Dermis blood vessel endothelial cell (primary cell): ENCODE data around the gene CEP70. TPM values are rescaled to one million over a fixed set of nuclear protein-coding genes. Genes with fewer than 3 reads are reported as not detected.
"Not testable (repeated sequence)": the region's sequence is repeated elsewhere in the genome, so short reads cannot be mapped to it uniquely, and the experiment has no call there.

Experiments
- DNase-seq: peaks from one replicate; pipeline ENCODE4 v3.0.0; 2010
- total RNA-seq: library from RNA; depleted of rRNA; stranded (reverse); fragments of >200 nt; gene quantifications from 2 replicates; pipeline ENCODE4 v1.2.3, GENCODE V29; 2014

CEP70 gene
- total RNA-seq, 1 donor from 2014 or later: 18.0 TPM

DNA sequence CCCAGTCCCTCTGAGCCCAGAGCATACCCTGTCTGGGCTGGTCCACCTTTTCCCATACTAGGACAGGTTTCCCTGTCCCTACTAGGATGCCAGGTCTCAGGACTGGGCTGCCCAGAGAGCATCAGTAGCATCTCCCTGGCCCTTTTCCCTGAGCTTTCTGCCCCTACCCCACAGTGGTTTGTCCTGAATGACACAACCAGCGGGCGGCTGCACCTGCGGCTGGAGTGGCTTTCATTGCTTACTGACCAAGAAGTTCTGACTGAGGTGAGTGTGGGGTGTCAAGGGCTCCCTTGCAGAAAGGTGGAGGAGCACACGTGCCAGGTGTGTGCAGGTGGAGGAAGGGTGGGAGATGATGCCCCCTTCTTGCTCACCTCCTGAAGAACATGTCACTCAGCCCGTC lies 126.1 kb downstream of the CEP70 start:
- no peak for DNase-seq

DNA sequence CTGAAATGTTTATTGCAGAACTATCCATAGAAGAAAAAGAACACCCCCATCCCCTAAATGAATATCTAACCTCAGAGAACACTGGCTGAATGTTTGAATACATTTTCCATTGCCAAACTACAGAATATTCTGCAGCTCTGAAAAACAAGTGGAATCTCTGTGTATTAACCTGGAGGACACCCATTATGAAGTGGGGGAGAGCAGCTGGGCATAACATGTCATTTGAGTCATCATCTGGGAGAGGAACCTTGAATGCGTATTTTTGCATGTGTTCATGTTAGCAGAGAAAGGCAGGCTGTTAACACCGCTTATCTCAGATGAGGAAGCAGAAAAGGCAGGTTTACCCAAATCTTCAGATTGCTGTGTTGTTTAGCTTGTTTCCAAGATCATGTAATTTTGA lies 128.1 kb downstream of the CEP70 start:
- no peak for DNase-seq

DNA sequence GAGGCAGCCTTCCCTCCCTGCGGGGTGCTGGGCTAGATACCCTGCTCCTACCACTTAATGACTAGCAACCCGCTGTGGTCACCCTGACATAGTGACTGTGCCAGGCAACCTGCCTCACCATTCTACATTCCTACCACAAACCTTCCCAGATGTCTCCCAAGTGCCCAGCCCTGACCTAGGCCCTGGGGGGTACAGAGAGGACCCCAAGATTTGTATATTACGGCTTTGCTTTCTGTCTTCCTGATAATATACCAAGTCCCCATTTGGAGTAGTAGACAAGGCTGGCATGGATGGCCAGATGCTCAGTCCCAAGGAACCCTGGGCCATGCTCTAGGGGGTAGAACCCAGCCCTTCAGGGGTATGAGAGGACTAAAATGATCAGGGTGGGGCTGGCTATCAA lies 128.6 kb downstream of the CEP70 start:
- DNase-seq: no peak

DNA sequence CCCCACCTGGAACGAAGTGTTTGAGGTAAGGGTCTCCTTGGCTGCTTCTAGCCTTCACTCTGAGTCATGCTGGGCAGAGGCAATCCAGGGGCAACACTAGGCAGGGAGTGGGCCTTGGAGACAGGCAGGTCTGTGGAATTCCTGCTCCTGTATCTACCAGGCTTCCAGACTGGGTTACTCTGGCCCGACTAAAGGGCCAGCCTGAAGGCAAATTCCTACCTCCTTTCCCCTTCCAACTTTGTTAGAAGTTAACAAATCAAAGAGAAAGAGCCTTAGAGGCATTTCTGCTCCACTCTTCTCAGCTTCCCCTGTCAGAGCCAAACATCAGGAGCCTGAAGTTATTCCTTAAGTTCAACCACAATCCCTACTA lies 129.6 kb downstream of the CEP70 start:
- no peak for DNase-seq

DNA sequence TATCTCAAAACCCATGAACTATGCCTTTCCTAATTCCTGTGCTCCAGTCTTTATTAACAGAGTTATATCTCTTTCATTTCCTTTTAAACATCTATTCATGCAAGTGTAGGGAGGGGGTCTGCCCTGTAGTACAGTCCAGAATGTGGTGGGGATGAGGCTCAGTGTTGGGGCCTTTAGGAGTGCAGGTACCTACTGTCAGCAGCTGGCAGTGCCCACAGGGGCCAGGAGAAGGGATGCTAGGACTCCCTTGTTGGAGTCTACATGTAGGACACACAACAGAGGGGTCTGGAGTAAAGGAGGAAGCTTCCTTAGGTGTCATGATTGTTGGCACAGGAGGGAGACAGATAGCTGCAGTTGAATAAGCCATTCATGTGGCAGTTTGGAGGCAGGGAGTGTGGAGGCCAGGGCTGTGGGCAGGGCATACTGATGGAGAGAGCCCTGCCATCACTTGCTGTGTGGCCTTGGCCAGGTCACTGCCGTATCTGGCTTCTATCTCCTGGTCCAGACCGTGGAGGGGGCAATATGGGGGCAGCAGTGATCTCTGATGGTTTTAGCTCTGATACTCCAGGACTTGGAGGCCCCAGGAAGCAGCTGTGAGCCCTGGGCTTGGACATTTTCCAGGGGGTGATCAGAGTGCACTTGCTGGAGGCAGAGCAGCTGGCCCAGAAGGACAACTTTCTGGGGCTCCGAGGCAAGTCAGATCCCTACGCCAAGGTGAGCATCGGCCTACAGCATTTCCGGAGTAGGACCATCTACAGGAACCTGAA lies 130.2 kb downstream of the CEP70 start:
- no peak for DNase-seq

DNA sequence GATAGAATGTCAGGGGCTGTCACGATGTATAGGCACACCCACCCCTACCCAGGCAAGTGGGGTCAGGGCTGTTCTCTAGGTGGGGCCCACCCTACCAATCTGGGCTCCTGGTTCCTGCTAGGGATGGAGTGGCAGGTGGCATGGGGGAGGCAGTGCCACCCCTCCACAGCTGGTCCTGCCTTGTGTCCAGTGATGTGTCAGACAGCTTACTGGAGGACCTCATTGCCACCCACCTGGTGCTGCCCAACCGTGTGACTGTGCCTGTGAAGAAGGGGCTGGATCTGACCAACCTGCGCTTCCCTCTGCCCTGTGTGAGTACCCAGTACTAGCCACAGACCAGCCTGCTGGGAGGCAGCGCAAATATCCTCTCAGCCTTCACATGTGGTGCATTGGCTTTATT lies 132.2 kb downstream of the CEP70 start:
- DNase-seq: no peak

DNA sequence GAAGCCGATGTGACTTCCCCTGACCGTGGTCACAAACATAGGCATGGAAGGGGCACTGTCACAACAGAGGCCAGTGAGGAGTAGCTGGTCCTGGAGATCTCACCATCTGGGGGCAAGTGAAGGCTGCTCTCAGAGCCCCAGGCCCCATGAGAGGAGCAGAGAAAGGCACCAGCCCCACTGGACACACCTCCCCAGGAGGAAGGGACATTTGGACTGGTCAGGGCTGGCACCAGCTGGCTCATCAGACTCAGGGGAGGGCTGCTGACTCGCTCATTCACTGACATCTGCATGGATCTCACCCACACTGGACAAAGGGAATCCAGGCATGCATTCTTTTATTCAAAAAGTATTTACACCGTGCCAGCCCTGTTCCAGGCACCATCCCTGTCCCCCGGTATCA lies 132.8 kb downstream of the CEP70 start:
- DNase-seq: no peak

DNA sequence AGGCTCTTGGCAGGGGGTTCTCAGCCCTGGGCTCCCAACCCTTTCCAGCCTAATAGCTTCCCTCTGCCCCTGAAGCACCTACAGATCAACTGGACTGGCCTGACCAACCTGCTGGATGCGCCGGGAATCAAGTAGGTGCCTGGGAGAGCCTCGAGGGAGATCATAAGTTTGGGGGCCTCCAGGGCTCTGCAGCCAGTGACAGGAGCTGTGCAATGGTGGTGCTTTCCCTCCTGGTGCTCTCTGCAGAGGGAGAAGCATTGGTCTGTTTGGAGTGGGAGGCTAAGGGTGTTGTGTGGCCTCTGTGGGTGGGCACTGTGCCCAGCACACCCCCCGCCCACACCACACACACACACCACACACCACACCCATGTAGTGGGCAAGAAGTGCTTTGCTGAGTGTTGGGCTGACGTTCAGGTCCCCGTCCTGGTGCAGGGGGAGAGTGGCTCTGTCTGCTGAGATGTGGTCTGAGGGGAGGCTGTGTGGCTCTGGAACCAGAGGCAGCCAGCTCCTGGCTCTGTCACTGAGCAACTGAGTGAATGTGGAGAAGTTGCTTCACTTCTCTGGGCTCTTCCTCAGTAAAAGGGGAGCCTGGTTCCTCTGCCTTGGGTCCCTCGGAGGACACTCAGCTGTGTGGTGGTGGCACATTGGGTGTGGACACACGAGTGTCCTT lies 133.4 kb downstream of the CEP70 start:
- DNase-seq: no peak

DNA sequence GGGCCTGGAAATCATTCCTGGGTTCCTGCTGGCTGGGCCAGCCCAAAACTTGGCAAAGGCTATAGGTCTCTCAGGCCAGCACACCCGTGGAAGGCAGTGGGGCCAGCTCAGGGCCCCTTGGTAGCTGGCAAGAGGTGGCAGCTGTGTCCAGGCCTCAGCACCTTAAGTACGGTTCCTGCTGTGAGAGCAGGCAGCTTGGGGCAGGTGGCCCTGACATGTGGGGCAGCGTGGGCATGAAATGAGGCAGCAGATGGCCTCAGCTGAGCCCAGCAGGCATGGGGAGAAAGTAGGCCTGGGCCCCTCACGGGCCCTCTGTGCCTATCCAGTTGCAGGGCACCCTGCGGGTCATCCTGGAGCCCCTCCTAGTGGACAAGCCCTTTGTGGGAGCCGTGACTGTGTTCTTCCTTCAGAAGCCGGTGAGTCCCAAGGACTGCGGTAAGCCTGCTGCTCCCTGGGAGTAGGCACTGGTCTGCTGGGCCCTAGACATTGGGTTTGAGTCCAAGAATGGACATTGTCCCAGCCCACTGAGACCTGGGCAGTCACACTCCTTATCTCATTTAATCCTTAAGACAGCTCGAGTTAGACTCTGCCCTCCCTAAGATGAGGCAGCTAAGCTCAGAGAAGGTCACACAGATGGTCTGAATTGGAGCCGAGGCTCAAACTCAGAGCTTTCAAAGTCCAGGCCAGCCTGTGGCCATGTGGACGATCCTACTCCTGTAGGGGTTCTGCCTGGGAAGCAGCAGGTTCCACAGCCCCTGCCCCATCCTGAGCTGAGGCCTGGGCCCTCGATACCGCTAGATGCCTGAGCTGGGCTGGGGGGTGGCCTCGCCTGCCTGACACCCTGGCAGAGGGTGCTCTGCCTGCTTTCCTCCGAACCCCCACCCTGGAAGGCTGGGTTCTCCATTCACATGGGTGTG lies 134.2 kb downstream of the CEP70 start:
- no peak for DNase-seq

DNA sequence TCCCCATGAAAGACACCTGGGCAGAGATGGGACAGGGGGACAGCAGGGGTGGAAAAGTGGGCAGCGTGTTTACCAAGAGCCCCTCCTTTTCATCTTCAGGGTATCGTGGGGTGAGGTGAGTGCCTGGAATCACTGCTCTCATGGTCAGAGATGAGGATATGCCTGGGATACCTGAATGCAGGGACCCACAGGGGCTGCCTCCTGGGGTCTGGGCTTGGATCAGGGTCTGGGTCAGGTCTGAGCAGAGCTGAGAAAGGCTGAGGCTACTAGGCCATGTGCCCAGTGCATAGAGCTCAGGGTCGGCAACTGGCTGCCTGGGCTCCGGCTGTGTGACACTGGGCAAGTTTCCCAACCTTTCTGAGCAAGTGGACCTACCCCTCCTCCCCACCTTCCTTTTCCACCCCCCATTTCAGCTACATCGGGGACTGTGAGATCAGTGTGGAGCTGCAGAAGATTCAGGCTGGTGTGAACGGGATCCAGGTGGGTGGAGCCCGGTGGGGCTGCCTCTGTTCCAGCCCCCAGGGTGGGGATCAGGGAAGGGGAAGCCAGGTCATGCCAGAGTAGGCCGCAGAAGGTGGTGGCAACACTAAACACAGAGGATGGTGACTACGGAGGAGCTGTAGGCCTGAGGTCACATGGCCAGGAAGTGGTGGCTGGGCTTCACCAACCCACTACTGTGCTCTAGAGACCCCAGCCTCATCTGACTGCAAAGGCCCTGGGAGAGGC lies 135.1 kb downstream of the CEP70 start:
- DNase-seq: no peak

DNA sequence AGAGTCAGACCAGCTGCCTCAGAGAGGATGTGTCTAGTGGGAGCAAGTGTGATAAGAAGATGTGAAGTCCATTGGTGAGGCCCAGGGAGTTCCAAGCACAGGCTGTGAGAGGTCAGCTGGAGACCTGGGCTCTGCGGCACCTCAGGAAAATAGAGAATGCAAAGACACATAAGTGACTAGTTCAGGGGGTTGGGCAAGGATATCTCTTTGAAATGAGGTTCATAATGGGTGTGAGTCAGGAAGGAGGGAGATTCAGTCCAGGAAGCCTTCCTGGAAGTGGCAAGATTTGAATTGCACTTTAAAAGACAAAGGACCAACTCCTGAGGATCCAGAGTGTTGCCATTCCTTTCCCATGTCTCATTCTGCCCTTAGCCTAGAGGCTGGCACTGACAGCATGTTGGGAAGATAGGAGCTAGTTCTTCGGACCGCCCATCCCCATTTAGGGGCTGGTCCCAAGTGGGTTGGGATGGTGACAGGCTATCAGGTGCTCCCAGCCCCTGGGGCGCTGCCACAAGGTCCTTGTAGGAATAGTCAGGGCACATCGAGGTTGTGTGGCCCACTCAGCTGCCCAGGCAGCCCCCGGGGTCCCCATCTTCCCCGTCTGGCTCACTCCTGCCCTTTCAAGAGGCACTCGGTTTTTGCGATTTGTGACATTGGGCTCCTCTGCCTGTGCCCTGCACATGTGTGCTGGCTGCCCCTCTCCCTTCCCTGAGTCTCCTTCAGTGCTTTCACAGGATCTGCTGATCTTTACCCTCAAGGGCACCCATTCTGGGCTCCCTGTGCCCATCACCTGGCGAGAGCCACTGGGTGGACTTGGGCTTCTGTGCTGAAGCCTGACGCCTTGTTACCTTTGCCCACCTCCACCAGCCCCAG lies 136.0 kb downstream of the CEP70 start:
- DNase-seq: no peak

DNA sequence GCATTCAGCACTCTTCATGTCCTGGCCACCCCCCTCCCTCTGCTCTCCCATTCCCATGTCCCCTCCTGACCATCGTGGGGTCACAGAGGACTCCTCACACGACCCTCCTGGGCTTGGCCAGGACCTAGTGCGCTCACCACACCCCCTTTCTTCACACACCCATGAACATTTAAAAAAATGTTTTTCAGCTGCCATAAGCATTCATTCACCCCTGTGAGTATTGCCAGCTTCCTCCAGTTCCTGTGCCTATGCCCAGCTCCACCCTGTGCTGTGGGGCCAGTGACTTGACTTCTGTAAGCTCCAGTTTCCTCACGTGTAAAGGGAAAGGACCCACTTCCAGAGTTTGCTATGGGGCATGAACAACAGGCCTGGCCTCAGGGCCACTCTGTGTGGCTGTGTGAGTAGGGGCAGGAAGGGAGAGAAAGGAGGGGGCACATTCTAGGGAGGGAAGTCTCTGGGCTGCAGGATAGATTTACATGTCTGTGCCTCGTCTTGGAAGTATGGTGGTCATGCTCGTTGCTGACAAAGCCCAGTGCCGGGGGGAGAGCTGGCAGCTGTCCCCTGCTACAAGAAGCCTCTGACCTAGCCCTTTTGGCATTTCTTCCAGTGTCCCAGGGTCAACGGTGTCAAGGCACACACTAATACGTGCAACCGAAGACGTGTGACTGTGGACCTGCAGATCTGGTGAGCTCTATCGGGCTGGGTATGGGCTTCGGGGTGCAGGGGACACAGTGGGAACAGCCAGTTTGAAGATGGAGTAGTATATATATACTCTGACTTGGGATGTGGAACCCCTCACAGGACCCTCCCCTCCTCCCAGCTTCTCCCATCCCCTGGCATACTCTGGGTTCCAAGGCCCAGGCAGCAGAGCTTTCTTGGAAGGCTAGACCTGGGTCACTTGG lies 136.8 kb downstream of the CEP70 start:
- no peak for DNase-seq

DNA sequence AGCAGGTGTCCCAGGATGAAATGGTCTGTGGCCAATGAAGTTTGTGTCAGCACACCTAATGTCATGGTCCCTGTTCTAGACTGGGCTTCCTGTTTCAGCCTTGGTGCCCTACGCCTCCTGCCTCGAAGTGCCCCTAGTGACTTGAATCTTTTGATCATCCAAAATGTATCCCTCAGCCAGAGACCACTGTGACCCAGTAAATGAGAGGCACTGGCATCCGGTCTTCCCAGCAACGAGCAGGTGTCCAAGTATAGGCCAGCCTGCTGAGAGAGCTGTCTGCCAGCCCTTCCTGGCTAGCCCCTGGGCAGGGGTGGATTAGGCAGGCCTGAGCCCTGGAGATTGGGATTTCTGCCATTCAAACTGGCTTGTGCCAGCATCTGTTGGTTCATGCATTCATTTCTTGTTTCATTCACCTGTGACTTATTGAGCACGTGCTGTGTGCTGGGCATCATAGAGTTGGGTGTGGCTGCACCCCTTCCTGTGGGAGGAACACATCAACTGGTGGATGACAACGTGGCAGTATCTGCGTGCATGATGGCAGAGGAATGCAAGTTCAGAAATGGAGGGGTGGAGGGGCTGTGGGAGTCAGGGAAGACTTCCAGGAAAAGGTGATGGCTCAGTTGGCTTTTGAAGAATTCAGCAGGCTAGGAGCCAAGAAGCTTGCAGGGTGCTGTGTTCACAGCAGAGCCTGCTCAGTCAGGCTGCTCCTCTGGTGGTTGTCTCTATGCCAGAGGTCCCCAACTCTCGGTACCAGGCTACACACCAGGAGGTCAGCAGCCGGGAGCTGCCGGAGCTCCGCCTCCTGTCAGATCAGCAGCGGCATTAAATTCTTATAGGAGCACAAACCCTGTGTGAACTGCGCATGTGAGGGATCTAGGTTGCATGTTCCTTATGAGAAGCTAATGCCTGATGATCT lies 138.0 kb downstream of the CEP70 start:
- no peak for DNase-seq

DNA sequence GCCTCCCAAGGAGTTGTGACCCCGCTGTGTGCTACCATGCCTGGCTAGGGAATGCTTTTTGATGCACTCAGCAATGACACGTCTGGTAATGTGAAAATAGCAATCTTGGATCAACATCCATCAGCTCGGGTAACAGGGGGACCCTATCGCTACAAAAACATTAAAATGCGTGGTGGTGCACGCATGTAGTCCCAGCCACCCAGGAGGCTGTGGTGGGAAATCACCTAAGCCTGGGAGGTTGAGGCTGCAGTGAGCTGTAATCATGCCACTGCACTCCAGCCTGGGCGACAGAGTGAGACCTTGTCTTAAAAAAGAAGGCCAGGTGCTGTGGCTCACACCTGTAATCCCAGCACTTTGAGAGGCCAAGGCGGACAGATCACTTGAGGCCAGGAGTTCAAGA lies 140.1 kb downstream of the CEP70 start:
- not testable (repeated sequence) for DNase-seq

DNA sequence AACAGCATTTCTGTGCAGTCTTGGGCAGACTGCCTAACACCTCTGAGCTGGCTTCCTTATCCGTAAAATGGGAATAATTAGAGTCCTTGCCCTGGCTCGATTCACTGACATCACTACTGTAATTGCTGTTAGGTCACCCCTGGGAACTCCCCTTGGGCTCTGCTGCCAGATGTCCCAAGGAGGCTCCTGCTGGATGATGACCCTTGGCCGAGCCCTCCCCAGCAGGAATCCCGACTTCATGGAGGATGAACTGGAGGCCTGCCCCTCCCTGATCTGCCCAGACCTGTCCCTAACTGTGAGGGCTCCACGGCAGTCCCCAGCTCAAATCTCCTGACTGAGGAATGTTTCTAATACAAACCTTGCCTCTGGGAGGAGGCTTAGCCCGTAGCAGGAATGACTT lies 141.6 kb downstream of the CEP70 start:
- peak; percentile 10 for DNase-seq

DNA sequence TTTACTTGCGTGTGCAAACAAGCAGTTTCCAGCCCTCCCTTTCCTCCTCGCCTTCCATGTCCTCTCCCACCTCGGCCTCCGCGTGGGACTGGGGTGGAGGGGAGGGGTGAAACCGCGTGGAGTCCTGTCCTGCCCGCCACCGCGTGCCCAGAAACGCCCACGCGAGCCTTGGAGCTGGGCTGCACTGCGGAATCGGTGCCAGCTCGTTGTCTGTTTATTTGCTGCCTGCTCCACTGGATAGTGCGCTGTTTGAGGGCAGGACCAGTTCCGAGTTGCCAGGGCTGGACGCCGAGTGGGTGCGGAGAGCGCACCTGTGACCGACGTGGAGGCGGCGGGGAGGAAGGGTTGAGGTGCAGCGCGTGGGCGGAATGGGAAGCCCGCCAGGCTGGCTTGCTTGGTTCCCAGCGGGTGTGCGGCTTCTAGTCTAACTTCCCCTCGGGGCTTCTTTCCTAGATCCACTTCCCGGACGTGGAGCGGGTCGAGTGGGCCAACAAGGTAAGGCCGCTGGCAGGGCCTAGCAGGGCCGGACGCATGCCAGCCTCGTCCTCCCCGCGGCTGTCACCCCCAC lies 142.4 kb downstream of the CEP70 start:
- DNase-seq: no peak

DNA sequence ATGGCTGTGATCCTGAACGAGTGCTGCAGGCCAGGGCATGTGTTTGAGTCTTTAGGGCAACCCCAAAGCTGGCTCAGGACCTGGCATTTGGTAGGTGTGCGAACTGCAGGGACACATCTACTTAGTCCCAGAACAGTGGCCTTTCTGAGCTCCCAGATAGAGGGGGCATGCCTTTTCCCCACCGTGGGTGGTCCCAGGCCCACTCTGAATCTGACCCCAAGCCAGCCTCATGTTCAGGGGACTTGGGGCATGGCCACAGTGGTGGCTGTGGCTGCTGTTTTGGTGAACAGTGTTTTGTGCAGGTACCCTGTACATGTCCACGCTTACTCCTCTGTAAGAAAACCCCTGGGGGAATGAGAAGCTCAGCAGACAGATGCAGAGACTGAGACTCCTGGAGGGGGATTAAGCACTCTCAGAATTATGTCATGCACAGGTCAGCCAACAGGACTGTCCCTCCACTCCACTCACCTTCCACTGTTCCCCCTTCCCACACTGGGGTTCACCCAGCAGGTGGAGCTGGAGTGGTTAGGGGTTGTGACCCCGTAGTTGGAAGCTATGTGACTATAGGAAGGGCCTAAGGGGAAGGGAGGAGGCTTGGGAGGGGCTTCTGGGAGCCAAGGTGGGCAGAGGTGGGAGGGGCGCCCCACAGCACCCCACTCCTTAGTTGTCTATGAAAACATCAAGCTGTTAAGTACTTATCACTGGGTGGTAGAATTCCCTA lies 143.2 kb downstream of the CEP70 start:
- no peak for DNase-seq

DNA sequence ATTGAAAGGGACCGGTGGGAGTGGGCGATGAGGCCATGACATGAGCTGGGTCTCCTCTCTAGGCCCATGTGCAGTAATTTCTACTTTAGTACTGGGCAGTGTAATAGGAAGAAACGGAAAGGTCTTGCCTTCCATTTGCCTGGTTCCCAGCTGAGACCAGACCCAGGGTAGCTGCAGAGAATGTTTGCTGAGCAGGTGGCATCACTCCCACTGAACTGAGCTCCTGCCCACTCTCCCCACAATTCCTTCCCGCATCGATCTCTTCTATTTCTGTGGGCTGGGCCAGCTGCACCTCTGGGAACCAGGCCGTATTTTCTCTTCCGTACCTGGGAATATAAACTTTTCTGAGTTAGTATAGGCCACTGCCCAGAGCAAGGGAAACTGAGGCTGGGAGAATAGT lies 143.9 kb downstream of the CEP70 start:
- DNase-seq: no peak
